ENCODE results near the gene NT5C3B.
"Not testable (repeated sequence)": the region's sequence is repeated elsewhere in the genome, so short reads cannot be mapped to it uniquely, and the experiment has no call there.

DNA sequence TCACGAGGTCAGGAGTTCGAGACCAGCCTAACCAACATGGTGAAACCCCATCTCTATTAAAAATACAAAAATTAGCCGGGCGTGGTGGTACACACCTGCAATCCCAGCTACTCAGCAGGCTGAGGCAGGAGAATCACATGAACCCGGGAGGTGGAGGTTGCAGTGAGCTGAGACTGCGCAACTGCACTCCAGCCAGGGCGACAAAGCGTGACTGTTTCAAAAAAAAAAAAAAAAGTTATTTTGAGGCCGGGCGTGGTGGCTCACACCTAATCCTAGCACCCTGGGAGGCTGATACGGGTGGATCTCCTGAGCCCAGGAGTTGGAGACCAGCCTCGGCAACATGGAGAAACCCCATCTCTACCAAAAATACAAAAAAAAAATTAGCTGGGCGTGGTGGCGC is 15.3 kb upstream of the NT5C3B start:
- TF ChIP-seq, protein P1, sequence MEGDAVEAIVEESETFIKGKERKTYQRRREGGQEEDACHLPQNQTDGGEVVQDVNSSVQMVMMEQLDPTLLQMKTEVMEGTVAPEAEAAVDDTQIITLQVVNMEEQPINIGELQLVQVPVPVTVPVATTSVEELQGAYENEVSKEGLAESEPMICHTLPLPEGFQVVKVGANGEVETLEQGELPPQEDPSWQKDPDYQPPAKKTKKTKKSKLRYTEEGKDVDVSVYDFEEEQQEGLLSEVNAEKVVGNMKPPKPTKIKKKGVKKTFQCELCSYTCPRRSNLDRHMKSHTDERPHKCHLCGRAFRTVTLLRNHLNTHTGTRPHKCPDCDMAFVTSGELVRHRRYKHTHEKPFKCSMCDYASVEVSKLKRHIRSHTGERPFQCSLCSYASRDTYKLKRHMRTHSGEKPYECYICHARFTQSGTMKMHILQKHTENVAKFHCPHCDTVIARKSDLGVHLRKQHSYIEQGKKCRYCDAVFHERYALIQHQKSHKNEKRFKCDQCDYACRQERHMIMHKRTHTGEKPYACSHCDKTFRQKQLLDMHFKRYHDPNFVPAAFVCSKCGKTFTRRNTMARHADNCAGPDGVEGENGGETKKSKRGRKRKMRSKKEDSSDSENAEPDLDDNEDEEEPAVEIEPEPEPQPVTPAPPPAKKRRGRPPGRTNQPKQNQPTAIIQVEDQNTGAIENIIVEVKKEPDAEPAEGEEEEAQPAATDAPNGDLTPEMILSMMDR (IDR thresholded peaks at IDR 0.05), result not testable (repeated sequence)
- not testable (repeated sequence) for TF ChIP-seq TCF7L2, POLR2AphosphoS5 (IDR thresholded peaks at IDR 0.05; ENCODE audit: low read depth, low read length)
